T-helper 1 cell treated with Interleukin-12 subunit alpha and Interleukin-12 subunit beta and Interleukin-4 antibody, amounts not matched to agents 30 ng/mL and 1 ng/mL, for 36 hours (primary cell): Measurements from ENCODE around the gene HPSE2. TPM values are rescaled to one million over a fixed set of nuclear protein-coding genes. Genes with fewer than 3 reads are reported as not detected.

Source experiments
- intact Hi-C: fragments of 100-400 bp; cut with micrococcal nuclease; formaldehyde crosslinking; loops from one replicate; pipeline ENCODE4 v1.15.1; 2024
- total RNA-seq: library from RNA; stranded (reverse); gene quantifications from 2 replicates; pipeline ENCODE4 v1.2.3, GENCODE V29; 2022

Gene HPSE2
- total RNA-seq, 1 donor from 2014 or later, result not detected

DNA sequence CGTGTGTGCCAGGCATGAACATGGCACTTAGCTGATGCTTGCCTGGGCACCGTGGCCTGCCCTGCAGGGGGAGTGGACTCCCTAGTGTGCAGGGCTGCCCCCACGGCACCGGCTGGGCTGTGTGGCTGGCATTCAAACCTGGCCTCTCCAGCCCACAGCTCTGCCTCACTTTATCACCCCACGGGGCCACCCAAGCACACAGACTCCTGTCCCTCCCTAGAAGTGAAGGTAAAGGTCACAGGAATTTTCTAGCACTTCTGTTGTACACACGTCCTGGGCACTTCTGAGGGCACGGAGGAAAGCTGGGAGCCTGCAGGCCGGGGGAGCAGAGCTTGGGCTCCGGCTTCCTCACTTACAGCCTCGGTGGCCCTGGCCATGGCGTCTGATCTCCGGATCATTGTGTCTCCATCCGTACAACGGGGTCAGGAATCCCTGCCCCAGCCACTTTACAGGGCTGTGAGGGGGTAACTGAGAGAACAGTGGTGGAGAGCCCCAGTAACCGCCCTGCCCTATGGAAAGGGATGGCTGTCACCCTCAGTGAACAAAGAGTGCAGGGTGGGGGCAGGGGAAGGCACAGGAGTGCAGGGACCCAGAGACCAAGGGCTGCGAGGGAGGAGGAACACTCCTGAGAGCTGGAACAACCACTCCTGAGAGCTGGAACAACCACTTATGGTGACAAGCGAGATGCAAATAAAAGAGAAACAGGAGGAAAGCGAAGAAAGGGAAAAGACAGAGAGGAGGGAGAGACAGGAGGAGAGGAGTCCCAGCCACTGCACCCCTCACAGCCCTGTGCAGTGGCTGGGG lies 816.8 kb downstream of the HPSE2 start:
- intact Hi-C loops, result no loop called here

- intact Hi-C loops, result no loop called here
These were observed 817.5 kb downstream of the HPSE2 start for GRCh38 chr10:98417973-98418664.

- intact Hi-C loops, result no loop called here
These were observed 818.1 kb downstream of the HPSE2 start for GRCh38 chr10:98417481-98417959.

- intact Hi-C loops, result no loop called here
These were observed 818.9 kb downstream of the HPSE2 start for GRCh38 chr10:98416606-98417388.

- intact Hi-C loops, result loop anchor here (2.0 kb wide), 1 partner anchor 31 kb away; the partner anchor contains the start of gene HPS1
These were observed 819.9 kb downstream of the HPSE2 start for GRCh38 chr10:98415731-98416119.

DNA sequence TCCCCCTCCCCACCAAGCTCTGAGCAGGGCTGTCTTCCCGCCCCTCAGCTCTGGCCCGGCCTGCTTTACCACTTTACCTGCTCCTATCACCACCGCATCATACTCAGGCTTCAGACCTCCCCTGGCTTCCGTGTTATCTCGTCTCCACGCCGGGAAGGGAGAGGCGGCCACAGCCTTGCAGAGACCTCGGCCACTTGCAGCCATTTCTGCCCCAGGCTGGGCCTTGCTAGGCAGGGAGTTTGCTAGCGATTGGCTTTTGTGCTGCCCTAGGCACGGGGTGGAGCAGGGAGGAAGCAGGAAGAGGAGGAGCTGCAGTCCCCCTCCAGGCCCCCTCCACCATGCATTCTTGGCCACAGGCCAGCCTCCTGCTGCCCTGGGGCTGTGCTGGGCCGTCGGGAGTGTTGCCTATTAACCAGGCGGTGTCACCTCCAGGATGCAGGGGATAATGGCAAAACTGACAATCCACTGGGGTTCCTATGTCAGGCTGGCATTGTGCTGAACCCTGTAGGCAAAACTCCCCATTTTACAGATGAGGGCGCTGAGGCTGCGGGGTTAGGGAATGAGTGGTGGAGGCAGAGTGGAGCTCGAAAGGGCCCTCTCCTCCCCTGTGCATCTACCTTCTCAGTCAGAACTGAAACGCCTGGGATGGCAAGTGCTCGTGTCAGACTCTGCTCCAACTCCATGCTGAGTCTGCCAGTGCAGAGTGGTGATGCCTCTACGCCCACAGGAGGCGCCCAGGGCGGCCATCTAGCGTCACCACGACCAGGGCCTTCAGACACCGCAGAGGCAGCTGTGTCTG lies 820.5 kb downstream of the HPSE2 start, which contains the start of gene PYROXD2:
Gene PYROXD2, minus strand, starts transcription at position 251 of the 799 bp plus-strand sequence. Its CDS starts 47 bp downstream, at position 204.
- intact Hi-C loops, result loop anchor here (2.0 kb wide), 1 partner anchor 32 kb away; the partner anchor contains the start of gene HPS1

DNA sequence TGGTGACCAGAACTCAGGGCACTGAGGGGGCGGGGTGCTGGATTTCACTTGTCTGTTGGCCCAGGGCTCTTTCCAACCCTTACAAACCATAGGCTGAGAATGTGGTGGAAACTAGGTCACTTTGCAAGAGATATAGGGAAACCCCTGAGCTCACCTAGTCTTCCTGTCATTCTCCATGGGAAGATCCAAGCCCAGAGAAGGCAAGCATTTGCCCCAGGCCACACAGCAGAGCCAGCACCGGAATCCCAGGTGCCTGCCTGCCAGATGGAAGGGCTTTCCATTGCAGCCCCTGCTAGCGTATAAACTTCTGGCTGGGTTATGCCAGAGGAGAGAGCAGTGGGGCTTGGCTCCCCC lies 821.1 kb downstream of the HPSE2 start:
- intact Hi-C loops, result loop anchor here (2.0 kb wide), 1 partner anchor 32 kb away; the partner anchor contains the start of gene HPS1

DNA sequence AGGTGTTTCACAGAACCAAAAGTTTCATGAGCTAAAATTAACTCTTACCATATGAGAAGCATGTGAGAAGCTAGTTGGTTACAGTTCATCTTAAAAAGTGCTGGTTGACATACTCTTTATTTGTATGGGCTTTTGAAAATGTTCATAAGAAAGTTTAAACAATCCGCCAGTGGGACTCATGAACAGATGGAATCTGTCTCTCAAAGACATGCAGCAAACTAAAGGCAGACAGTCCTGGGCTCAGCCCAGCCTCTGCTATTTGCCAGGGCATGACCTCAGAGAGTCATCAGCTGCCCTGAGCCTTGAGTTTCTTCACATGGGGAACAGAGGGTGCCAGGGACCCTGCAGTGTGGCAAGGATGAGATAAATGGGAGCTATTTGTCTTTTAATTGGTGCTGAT lies 823.9 kb downstream of the HPSE2 start:
- intact Hi-C loops, result no loop called here

DNA sequence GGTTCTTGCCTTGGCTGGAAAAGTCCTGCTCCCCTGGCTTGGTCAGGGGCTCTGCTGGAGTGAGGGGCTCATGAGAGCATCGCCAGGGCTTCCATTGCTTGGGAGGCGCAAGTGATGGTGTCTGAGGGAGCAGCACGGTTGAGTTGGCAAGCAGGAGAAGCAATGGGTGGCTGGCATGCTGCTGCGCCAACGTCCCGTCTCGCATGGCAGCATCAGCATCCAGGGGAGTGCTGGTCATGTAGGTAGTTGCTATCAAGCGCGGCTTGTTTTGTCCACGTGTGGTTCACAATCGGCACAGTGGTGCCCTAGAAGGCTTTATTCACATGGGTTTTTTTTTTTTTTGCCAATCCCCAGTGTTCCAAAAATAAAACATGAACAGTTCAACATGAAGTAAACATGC lies 824.5 kb downstream of the HPSE2 start:
- intact Hi-C loops, result no loop called here

DNA sequence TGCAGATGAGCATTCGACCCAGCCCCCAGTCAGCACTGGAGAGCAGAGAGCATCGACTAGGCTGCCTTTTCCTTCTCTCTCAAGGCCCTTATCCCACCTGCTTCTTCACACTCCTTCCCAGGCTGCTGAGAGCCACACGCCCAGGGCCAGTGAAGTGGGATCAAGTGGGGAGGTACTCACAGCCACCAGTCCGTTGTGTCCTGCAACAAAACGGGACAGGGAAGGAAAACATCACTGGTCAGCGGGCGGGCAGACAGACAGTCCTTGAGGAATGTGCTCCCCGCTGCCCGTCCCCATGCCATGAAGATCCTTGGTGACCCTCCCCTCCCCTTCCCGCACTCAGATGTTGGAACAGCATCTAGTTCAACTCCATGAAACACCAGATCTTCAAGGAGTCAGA lies 824.9 kb downstream of the HPSE2 start:
- intact Hi-C loops, result no loop called here

DNA sequence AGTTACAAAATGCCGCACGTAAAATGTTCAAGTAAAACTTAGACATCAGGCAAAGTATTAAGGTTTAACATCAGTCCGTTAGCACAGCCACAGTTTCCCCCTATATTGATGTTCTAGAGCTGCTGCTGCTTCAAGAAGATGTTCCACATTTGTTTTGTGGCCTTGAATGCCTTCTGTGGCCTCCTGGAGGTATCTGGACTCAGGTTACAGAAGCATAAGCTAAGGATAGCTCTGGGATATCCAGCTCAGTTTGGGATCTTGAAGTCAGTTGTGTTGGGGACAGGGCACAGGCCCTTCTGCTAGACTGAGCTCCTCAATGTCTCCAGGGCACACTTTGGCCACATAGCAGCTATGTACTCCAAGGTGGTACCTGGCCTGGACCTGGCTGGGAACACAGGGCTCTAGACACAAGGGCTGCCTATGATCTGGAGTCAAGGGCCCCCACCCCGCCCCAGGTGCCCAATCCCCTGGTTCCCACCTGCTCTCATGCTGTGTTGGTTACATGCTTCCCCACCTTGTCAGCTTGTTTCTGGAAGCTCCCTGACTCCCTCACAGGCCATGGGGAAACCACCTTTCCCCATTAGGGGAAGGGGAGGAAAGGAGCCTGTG lies 825.4 kb downstream of the HPSE2 start:
- intact Hi-C loops, result no loop called here

- intact Hi-C loops, result no loop called here
These were observed 826.9 kb downstream of the HPSE2 start for GRCh38 chr10:98408799-98409198.

GRCh38 chr10:98407744-98408241 lies 827.9 kb downstream of the HPSE2 start:
- intact Hi-C loops, result no loop called here

Other genes with a start within 250 kb of the HPSE2 start
- gene CNNM1, start 93.5 kb upstream of the HPSE2 start, total RNA-seq, result 0.07 and 0.29 TPM in 2 replicates
- gene GOT1, start 194.8 kb upstream of the HPSE2 start, total RNA-seq, result 30.2 and 30.9 TPM in 2 replicates